HepG2 (cell line): ENCODE results near the gene POLA1. TPM values are rescaled to one million over a fixed set of nuclear protein-coding genes. Genes with fewer than 3 reads are reported as not detected.

Experiments used
- ATAC-seq: fragments of 200-7000 bp; cut with Tn5 transposase; 3 replicates; pipeline ENCODE4 v1.9.1; 2020; ENCODE audit warnings: mild to moderate bottlenecking, moderate library complexity
- BruUV-seq: library from RNA; stranded (reverse); fragments of 400-500 nt; replicated peaks from 2 replicates; lab custom pipeline; 2021; lab: Mats Ljungman, UMichigan
- CTCF ChIA-PET: fragments of 300-600 bp; formaldehyde crosslinking; extraction: SDS; loops from one replicate; lab custom pipeline; 2021; ENCODE audit warnings: low total read pairs, inconsistent platforms, low intra/inter-chr PET ratio; lab: Yijun Ruan, JAX
- POLR2A ChIA-PET: fragments of 350-600 bp; sonication (Branson Sonifier 250); formaldehyde crosslinking; loops from one replicate; lab custom pipeline; 2020; ENCODE audit warnings: antibody characterized with exemption, inconsistent platforms; lab: Yijun Ruan, JAX
- DNase-seq: peaks from one replicate; pipeline ENCODE4 v3.0.0-alpha.2; 2015; ENCODE audit warnings: low spot score
- FAIRE-seq: peaks from 3 replicates; lab custom pipeline; 2011; peaks lifted over from hg19 to GRCh38; lab: Jason Lieb, UNC
- H2AFZ ChIP-seq: one replicate; pipeline ENCODE4 v1.6.1; 2011; ENCODE audit warnings: low read length, inconsistent platforms
- H3K27ac ChIP-seq: fragments of 300-600 bp; 3 replicates; pipeline ENCODE4 v1.8.0; 2011; ENCODE audit warnings: mixed run types, mild to moderate bottlenecking, mixed read lengths, low read length, inconsistent platforms; ENCODE audit not compliant: insufficient read depth; ENCODE audit errors: extremely low read length
- H3K27me3 ChIP-seq, 2 experiments: fragments of 200-600 bp in 1 of 2; 2 replicates in 1 of 2; 3 replicates in 1 of 2; pipeline versions ENCODE4 v1.6.0 to v1.8.0; 2011; ENCODE audit warnings: low read length in 2 of 2, mild to moderate bottlenecking in 2 of 2, moderate library complexity in 2 of 2, inconsistent platforms in 1 of 2; ENCODE audit not compliant: insufficient read depth in 2 of 2, control insufficient read depth in 1 of 2
- H3K36me3 ChIP-seq, 2 experiments: fragments of 200-600 bp in 1 of 2; replicated peaks in 1 of 2; 2 replicates in 1 of 2; 3 replicates in 1 of 2; pipeline versions ENCODE4 v1.5.1 to v1.8.0; 2011; ENCODE audit warnings: low read length in 2 of 2, inconsistent platforms in 1 of 2; ENCODE audit not compliant: insufficient read depth in 2 of 2, control insufficient read depth in 1 of 2
- H3K4me1 ChIP-seq: 2 replicates; pipeline ENCODE4 v1.5.1; 2012; ENCODE audit warnings: low read length, inconsistent platforms; ENCODE audit not compliant: insufficient read depth
- H3K4me2 ChIP-seq: 2 replicates; pipeline ENCODE4 v1.6.0; 2011; ENCODE audit warnings: low read depth, low read length, inconsistent platforms
- H3K4me3 ChIP-seq, 3 experiments: fragments of 200-600 bp in 1 of 3; sonication (generic), shearing (Covaris generic) in 1 of 3; replicated peaks in 1 of 3; 2 replicates each; pipeline ENCODE4 v1.5.1; 2011 to 2016; ENCODE audit warnings: low read length in 3 of 3, inconsistent platforms in 2 of 3, low read depth in 2 of 3, mild to moderate bottlenecking in 2 of 3, control low read depth in 1 of 3, mixed read lengths in 1 of 3; ENCODE audit not compliant: insufficient read depth in 1 of 3
- H3K79me2 ChIP-seq: one replicate; pipeline ENCODE4 v1.6.1; 2011; ENCODE audit warnings: low read length, inconsistent platforms; ENCODE audit not compliant: insufficient read depth
- H3K9ac ChIP-seq: 2 replicates; pipeline ENCODE4 v1.6.0; 2011; ENCODE audit warnings: mild to moderate bottlenecking, low read depth, low read length, inconsistent platforms; ENCODE audit not compliant: insufficient read depth
- H3K9me3 ChIP-seq: 2 replicates; pipeline ENCODE4 v1.5.1; 2012; ENCODE audit warnings: mild to moderate bottlenecking, low read length
- H4K20me1 ChIP-seq: 2 replicates; pipeline ENCODE4 v1.6.0; 2011; ENCODE audit warnings: inconsistent platforms, mild to moderate bottlenecking, low read length, moderate library complexity; ENCODE audit not compliant: insufficient read depth
- GFI1 ChIP-seq: sonication (generic); formaldehyde crosslinking; IDR thresholded peaks from 2 replicates; pipeline ENCODE4 v1.5.0; 2020; ENCODE audit warnings: missing genetic modification reagents, mild to moderate bottlenecking, borderline replicate concordance
- GLMP ChIP-seq: sonication (generic); formaldehyde crosslinking; IDR thresholded peaks from 2 replicates; pipeline ENCODE4 v1.9.0; 2021; ENCODE audit warnings: missing genetic modification reagents, mild to moderate bottlenecking, borderline replicate concordance
- KDM1A ChIP-seq: IDR thresholded peaks from 2 replicates; pipeline ENCODE4 v1.6.1; 2016; ENCODE audit warnings: missing compliant biosample characterization
- TBL1XR1 ChIP-seq: fragments of 150-350 bp; IDR thresholded peaks from 2 replicates; pipeline ENCODE4 v1.6.1; 2014; ENCODE audit warnings: borderline replicate concordance, low read length; ENCODE audit not compliant: partially characterized antibody
- YEATS4 ChIP-seq: sonication (generic); formaldehyde crosslinking; IDR thresholded peaks from 2 replicates; pipeline ENCODE4 v1.4.0; 2020; ENCODE audit warnings: missing genetic modification reagents, borderline replicate concordance
- ZNF235 ChIP-seq: sonication (generic); formaldehyde crosslinking; IDR thresholded peaks from 2 replicates; pipeline ENCODE4 v1.8.1; 2023; ENCODE audit warnings: mild to moderate bottlenecking, missing genetic modification reagents, borderline replicate concordance
- ZNF687 ChIP-seq: sonication (generic); formaldehyde crosslinking; IDR thresholded peaks from 2 replicates; pipeline ENCODE4 v1.5.1; 2020; ENCODE audit warnings: mild to moderate bottlenecking, missing genetic modification reagents, moderate library complexity
- ZNF784 ChIP-seq: sonication (generic); formaldehyde crosslinking; IDR thresholded peaks from 2 replicates; pipeline ENCODE4 v1.5.1; 2020; ENCODE audit warnings: missing genetic modification reagents, mild to moderate bottlenecking, borderline replicate concordance
- WGBS: methylation state at CpG from one replicate; pipeline ENCODE4 v1.1.6; 2017; ENCODE audit warnings: low lambda C conversion rate; 5-methylcytosine and 5-hydroxymethylcytosine counted together
- in situ Hi-C: cut with HindIII; loops from 2 replicates; pipeline ENCODE4 v1.10.0; 2017; ENCODE audit warnings: low pct_unique_long_range_greater_than_20kb; ENCODE audit not compliant: extremely low pct_ligation_motif_present
- intact Hi-C: fragments of 100-400 bp; cut with micrococcal nuclease; formaldehyde crosslinking; loops from one replicate; pipeline ENCODE4 v1.10.0; 2022; ENCODE audit not compliant: unreplicated experiment
- polyA plus RNA-seq, 8 experiments: library from polyadenylated mRNA; depleted of rRNA in 3 of 8; stranded (reverse) in 7 of 8; unstranded in 1 of 8; fragments of >200 nt; fragmentation: Illumina TruSeq in 4 of 8; extraction: Trizol in 4 of 8; gene quantifications; 2 replicates each; pipeline versions ENCODE4 v1.2.1 to v1.2.3, GENCODE V29; 2011 to 2016; ENCODE audit warnings: low read depth in 4 of 8, missing spikeins in 1 of 8, mixed read lengths in 1 of 8; ENCODE audit not compliant: insufficient read depth in 1 of 8
- total RNA-seq, 5 experiments: library from RNA; depleted of rRNA; stranded (reverse); fragments of >200 nt; fragmentation: Illumina TruSeq; extraction: Trizol; gene quantifications; 2 replicates each; pipeline ENCODE4 v1.2.3, GENCODE V29; 2016; ENCODE audit warnings: low read depth in 1 of 5

POLA1 gene
- total and polyA plus RNA-seq, 2 of the 13 experiments (the other 11 are each of a cell fraction or from before 2014, with no cell fraction given) = 3.3 to 26.5 TPM

GRCh38 chrX:24741330-24741729 is 47.6 kb downstream of the POLA1 start:
- H3K4me3 ChIP-seq = no peak overlapping the region
- H3K79me2 ChIP-seq = no peaks in the 10 kb centered on the region
- in situ Hi-C loops (no loop called here), intact Hi-C loops (no loop called here)
- no peak overlapping the region for H3K27ac ChIP-seq
- CTCF ChIA-PET = no interaction called here
- H3K9me3 ChIP-seq = no peaks in the 10 kb centered on the region
- POLR2A ChIA-PET = no interaction called here
- no peak overlapping the region for H3K9ac ChIP-seq
- ATAC-seq (no peak), DNase-seq (no peak), FAIRE-seq (no peak)
- no peak overlapping the region for H3K4me2 ChIP-seq
- no peak overlapping the region for H2AFZ ChIP-seq
- no peaks in the 10 kb centered on the region for H3K27me3 ChIP-seq
- H4K20me1 ChIP-seq = no peaks in the 10 kb centered on the region
- no TSS peak for BruUV-seq
- WGBS = 96% methylated on average over 3 of the region's 3 CpGs
- 0 out of 5 replicates have a peak, but pooled peaks cover 0 to 2% of the 10 kb centered on the region in 2 experiments for H3K36me3 ChIP-seq
- TF ChIP-seq ZNF784 (CRISPR knock-in tag) (no peak), ZNF235 (CRISPR knock-in tag) (no peak), GLMP (CRISPR knock-in tag) (no peak), GFI1 (no peak), KDM1A (no peak), ZNF687 (CRISPR knock-in tag) (no peak), TBL1XR1 (no peak), YEATS4 (no peak)
- no peaks in the 10 kb centered on the region for H3K4me1 ChIP-seq
